Gastroesophageal sphincter (tissue), 3 donors: ENCODE measurements around the gene GASK1A.

Experiments used
- CTCF ChIP-seq, 4 experiments: fragments of 200-600 bp in 2 of 4; fragments of 450-650 bp in 2 of 4; sonication (generic) in 1 of 4; IDR thresholded peaks; one replicate each; pipeline ENCODE4 v1.5.1; 2017 to 2019; ENCODE audit warnings: antibody characterized with exemption in 4 of 4, mild to moderate bottlenecking in 2 of 4, moderate library complexity in 2 of 4
- EP300 ChIP-seq: sonication (generic); formaldehyde crosslinking; IDR thresholded peaks from one replicate; pipeline ENCODE4 v1.6.1; 2017; ENCODE audit warnings: antibody characterized with exemption, mild to moderate bottlenecking
- POLR2A ChIP-seq, 2 donors: fragments of 450-650 bp; IDR thresholded peaks; one replicate each; pipeline ENCODE4 v1.6.1; 2017; ENCODE audit warnings: antibody characterized with exemption in 2 of 2, mild to moderate bottlenecking in 2 of 2, moderate library complexity in 1 of 2
- POLR2AphosphoS5 ChIP-seq: sonication (generic); formaldehyde crosslinking; IDR thresholded peaks from one replicate; pipeline ENCODE4 v1.6.1; 2017; ENCODE audit warnings: antibody characterized with exemption

GRCh38 chr3:43021186-43021585, 42.1 kb downstream of the GASK1A start:
- no peak for TF ChIP-seq CTCF (IDR thresholded peaks at IDR 0.05)
- TF ChIP-seq POLR2A (IDR thresholded peaks at IDR 0.05), result no peak
- TF ChIP-seq EP300, result no peak
- TF ChIP-seq POLR2AphosphoS5, result no peak
